ENCODE results near the gene LMAN1.

Gene LMAN1

GRCh38 chr18:59301929-59302328 lies 57.1 kb downstream of the LMAN1 start:
- DNase-seq = no peak

GRCh38 chr18:59300676-59301285 lies 58.3 kb downstream of the LMAN1 start:
- DNase-seq = no peak

GRCh38 chr18:59298871-59299270 lies 60.2 kb downstream of the LMAN1 start:
- no peak for DNase-seq

- DNase-seq = no peak
Observed at GRCh38 chr18:59293317-59293716, 65.7 kb downstream of the LMAN1 start.

- DNase-seq = no peak
Observed at GRCh38 chr18:59286341-59286740, 72.7 kb downstream of the LMAN1 start.

GRCh38 chr18:59282341-59282740 lies 76.7 kb downstream of the LMAN1 start:
- no peak for DNase-seq

GRCh38 chr18:59279722-59280121 lies 79.3 kb downstream of the LMAN1 start:
- DNase-seq = no peak

- no peak for DNase-seq
Observed at GRCh38 chr18:59279193-59279592, 79.9 kb downstream of the LMAN1 start.

GRCh38 chr18:59278793-59279192 lies 80.3 kb downstream of the LMAN1 start:
- no peak for DNase-seq
